HG03045 (cell line): Measurements from ENCODE around the gene DSE.

Experiments
- ATAC-seq: cut with Tn5 transposase; IDR thresholded peaks from one replicate; pipeline ENCODE4 v1.9.1; 2021; ENCODE audit warnings: mild to moderate bottlenecking, moderate library complexity; ENCODE audit not compliant: unreplicated experiment

Gene DSE

DNA sequence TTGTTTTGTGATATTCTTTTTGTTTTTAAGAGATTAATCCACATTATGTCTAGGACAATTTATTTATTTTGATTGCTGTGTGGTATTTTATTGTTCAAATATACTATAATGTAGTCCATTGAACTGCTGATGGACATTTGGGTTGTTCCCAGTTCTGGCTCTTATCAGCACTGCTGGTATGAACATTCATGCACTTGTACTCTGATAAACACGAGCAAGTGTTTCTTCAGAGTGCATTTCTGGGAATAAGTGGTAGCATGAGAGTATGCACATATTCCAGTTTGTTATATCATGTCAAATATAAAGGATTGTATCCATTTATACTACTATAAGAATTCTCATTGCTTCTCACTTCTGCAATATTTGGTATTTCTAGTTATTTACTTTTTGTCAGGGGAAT is 97.5 kb downstream of the DSE start:
- ATAC-seq: no peak

- no peak for ATAC-seq
Observed at GRCh38 chr6:116471531-116471930, 100.8 kb downstream of the DSE start.

GRCh38 chr6:116472706-116473105 is 102.0 kb downstream of the DSE start:
- no peak for ATAC-seq

DNA sequence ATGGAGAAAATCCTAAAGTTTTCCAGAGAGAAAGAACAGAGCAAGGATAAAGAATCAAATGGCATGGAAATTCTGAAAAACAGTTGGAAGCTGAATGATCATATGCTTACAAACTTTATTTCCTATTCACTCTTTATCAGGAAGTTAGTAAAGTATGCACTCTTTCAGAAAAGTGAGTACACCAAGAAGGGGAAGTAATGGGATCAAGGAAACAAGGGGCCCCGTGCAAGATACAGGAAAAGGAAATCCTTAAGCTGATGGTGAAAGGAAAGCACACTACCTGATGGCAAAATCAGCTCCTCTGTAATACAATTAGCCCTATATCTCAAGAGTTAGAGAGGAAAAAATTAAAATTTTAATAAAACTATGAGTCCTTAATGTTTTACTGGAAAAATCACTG is 104.4 kb downstream of the DSE start:
- no peak for ATAC-seq

DNA sequence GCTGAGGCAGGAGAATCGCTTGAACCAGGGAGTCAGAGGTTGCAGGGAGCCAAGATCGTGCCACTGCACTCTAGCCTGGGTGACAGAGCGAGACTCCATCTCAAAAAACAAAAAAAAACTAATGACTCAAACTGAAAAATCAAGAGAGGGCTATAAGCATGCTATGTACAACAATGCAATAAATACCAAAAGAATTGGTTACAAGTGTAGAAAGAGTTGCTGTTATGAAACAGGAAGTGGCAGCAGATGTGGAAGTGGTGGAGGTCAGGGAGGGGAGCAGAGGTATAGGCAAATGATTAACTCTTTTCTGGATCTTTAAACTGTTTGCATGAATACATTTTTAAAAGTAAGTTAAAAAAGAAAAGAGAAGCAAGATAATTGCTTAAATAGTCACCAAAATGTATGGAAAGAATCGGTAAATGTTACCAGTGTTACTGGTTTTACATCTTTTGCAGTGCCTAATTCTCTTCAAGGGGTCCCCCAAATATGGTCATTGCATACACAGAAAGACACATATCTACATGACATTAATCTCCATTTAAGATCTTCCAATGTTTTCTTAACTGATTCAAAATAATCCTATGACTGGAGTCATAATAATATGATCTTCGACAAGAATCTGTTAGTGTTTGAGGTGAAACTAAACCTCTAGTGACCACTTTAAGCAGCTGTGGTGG is 105.4 kb downstream of the DSE start:
- peak; percentile 100 for ATAC-seq

DNA sequence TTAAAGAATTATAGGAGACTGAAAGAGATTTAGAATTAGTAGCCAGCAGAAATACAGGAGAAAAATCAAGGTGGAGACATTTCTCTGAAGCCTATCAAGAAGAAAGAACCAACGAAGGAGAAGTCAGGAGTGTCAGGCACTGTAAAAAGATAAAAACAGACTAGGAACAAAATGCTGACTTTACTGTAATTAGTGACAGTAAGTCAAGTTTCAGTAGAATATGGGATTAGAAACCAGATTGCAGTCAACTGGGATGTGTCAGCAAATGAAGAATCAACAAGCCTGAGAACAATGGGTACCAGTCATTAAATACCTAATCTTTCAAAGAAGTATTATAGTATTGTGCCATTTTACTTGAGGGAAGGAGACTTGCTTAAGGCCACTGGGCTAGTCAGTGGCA is 112.0 kb downstream of the DSE start:
- no peak for ATAC-seq

DNA sequence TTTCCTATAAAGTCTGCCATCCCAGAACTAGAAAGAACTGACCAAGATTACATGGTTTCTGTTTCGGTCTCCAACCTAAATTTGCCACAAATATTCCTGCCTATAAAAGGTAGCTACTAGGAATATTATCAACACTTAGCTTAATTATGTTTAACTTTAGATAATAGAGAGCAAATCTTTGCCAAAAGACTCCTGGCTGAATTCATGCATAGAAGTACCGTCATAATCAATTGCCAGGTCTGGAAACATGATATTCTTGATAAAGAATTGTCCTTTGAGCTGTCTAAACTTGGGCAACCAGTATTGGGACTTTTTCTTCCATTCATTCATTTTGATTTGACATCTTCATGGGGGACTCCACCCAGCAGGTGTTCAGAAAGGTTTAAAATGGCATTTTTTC is 112.9 kb downstream of the DSE start:
- no peak for ATAC-seq

- no peak for ATAC-seq
Observed at GRCh38 chr6:116485559-116486184, 114.9 kb downstream of the DSE start.

- ATAC-seq: no peak
Observed at GRCh38 chr6:116491610-116492330, 121.0 kb downstream of the DSE start.

DNA sequence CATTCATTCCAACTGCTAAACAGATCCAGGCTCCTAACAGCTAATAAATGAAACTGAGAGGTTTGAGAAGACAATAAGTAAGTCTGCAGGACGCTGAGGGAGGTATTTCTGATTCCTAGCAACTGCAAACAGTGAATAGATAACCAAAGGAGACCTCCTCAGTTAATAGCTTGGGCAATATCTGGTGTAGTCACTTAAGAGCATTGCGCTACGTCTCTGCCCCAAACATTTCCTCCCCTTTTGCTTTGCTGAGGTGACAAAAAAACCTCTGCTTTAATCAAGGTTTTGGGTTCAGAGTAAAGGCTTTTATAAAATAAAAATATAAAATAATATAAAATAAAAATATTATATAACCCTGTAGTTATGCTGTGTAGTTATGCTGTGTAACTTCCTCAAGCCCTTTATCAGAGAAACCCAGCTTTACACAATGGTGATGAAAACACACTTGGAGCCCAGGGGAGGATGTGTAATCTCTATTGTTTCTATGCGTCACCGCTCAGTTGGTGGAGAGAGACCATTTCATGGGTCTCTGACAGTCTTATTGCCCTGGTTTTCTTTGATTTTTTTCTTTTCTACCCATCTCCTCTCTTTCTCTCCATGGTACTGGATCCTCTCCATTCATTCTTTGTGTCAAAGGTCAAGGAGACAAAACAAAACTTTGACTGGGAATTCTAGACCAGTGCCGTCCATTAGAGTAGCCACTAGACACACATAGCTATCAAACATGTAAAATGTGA is 121.8 kb downstream of the DSE start:
- ATAC-seq: no peak
